NCI-H1048 (cell line): ENCODE measurements around the gene RGS13.

ENCODE experiments used
- DNase-seq: peaks from one replicate; lab custom pipeline; 2025; lab: John Stamatoyannopoulos, UW

Gene RGS13, protein sequence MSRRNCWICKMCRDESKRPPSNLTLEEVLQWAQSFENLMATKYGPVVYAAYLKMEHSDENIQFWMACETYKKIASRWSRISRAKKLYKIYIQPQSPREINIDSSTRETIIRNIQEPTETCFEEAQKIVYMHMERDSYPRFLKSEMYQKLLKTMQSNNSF

GRCh38 chr1:192635939-192636338, at the start of gene RGS13:
Gene RGS13, plus strand, starts transcription at chr1:192636147. Its CDS starts 8,188 bp downstream, at chr1:192644335.
- DNase-seq, result peak; percentile 61

DNA sequence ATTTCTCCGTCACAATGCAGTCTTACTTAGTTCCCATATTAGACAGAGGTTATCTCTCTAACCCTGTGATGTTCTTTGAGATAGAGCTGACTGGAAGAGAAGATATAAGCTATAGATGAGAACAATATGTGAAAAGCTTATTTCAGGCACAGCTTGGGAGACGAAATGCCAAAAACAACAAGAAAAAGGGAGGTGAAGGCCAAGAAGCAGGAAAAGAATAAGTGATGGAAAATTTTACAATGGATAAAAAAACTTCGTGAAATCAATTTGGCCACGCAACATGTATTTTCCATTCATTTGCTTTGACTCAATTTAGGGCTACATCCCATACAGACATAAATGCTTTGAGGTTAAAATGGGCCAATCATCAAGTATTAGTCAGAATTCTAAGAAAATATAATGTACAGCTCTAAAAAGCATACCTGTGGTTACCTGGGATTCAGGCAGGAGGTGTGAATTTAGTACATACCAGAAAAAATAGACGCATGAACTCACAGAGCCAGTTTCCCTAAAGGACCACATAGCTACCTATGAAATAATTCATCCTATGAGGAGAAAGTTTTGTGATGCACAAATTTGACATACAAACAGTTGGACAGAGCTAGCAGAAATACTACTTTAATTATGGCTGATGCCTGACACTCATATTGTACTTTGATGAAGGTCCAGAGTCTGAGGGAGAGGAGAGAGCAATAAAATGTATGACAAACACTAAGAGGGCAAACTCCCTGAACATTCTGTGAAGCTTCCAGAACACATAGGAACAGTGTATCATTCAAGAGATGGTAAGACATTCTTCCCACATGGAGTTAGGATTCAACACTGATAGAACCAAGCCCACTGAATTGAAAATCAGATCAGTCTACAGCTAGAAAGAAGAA, 48.3 kb upstream of the RGS13 start:
- no peak for DNase-seq

DNA sequence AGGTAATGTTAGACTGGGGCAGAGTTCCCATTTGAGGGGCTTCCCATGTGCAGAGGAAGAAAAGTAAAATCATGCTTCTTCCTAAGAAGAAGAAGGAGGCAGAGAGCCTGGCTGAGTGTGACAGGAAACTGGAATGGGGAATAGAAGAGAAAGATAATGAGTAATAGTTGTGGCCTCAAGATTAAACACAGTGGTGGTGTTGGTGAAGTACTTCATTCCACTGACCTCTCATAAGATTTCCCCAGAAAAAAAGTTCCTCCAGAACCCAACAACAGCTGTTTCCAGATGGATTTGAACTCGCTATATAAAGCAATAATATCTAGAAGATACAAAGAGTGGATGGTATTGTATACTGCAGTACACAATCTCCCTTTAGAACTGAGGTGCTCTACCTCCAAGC, 47.4 kb upstream of the RGS13 start:
- no peak for DNase-seq

DNA sequence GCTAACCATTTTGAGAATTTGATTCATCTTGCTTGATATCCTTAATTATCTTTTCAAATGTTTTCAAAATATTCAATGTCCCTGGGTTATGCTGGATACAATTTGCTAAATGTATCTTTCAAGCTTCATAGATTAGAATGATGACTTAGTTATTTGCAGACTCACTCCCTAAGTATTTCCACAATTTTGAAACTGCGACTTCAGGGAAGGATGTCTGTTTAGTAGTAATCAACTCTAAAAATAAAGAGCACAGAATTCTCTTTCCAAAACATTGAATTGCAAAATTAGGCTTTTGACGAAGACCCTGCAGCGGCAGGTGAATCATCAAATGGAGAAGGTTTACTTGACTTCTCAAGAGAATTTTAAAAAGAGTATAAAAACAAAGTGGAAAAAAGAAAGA, 46.1 kb upstream of the RGS13 start:
- DNase-seq, result no peak

DNA sequence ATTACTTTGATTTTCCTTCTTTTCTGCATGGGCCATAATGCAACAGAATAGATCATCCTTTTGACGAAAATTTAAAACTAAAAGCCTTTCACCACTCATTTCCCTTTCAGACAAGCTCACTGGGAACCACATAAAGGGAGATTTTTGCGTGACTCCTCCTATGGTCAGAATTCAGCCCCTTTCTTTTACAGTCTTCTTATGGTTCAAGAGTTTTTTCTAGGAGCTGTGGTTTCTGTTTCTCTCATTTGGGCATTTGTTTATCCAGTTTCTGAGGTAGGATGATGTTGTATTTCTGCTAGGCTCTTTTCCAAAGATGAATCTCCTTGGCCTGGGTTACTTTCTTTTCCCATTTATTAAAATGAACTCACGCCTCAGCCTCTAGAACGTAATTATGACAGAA, 43.4 kb upstream of the RGS13 start:
- no peak for DNase-seq

DNA sequence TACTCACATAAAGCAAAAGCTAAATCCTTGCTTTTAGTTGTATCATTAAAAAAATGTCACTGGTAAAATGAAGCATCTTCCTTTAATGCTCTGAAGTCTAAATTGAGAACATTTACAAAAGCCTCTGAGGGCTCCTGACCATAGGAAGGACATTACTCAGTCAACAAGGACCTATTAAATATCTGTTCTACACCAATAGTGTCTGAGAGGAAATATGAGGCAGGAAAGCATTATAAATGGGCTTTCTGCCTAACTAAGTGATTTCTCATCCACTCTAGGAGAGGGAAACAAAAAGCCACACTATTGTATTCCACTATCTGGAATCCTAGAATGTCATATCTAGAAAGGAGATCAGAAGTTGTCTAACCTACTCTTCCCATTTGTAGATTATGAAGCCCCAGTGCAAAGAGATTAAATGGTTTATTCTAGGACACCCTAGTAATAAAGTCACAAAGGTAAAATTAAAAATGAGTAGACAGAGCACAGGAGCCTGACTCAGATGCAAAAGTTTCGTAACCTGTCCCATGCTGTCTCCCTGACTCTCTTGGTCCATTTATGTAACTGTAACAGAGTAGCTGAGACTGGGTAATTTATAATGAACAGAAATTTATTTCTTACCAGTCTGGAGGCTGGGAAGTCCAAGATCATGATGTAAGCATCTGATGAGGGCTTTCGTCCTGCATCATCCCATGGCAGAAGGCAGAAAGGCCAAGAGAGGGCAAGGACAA, 42.8 kb upstream of the RGS13 start:
- DNase-seq, result no peak

- no peak for DNase-seq
These were observed 40.6 kb upstream of the RGS13 start for GRCh38 chr1:192595299-192595698.

DNA sequence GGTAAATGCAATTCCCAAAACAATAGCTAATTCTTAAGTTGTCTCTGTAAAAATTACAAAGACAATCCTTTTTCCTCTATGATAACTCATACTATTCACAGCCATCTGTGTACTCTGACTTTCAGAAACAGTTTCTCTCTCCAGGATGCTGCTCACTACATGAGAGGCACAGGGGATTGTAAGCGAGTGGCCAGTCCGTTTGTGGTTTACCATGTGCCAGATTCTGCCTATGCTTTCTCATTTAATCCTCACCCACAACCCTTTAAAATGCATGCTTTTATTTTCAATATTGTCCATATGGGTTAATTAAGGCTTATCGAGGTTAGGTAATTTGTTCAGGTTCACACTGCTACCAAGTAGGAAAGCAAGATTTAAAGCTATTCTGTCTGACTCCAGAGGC, 37.4 kb upstream of the RGS13 start:
- no peak for DNase-seq

DNA sequence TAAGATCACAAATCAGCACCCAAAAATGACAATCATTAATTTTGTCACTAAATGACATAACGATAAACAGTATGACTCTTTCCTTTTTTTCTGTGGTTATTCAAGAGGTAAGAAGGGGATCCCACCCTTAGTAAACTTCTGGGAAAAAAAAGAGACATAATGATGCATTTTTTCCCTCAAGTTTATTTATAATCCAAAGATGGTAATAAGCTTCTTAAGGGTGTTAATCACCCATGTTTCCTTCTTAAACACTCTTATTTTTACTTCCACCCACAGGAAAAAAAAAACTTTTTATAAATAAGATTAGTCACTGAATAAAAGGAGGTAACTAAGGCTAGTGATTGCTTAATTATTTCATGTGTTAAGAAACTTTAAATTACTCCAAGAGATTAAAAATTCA, 35.7 kb upstream of the RGS13 start:
- no peak for DNase-seq

GRCh38 chr1:192601143-192601542, 34.8 kb upstream of the RGS13 start:
- DNase-seq, result no peak

GRCh38 chr1:192601567-192601966, 34.4 kb upstream of the RGS13 start:
- no peak for DNase-seq

GRCh38 chr1:192602757-192603156, 33.2 kb upstream of the RGS13 start:
- DNase-seq, result no peak

GRCh38 chr1:192603218-192603787, 32.6 kb upstream of the RGS13 start:
- no peak for DNase-seq

- no peak for DNase-seq
These were observed 30.8 kb upstream of the RGS13 start for GRCh38 chr1:192604979-192605620.

GRCh38 chr1:192608671-192609070, 27.3 kb upstream of the RGS13 start:
- DNase-seq, result no peak

- no peak for DNase-seq
These were observed 26.6 kb upstream of the RGS13 start for GRCh38 chr1:192609110-192610079.

GRCh38 chr1:192610112-192610889, 25.6 kb upstream of the RGS13 start:
- no peak for DNase-seq

- no peak for DNase-seq
These were observed 20.9 kb upstream of the RGS13 start for GRCh38 chr1:192615055-192615454.

DNA sequence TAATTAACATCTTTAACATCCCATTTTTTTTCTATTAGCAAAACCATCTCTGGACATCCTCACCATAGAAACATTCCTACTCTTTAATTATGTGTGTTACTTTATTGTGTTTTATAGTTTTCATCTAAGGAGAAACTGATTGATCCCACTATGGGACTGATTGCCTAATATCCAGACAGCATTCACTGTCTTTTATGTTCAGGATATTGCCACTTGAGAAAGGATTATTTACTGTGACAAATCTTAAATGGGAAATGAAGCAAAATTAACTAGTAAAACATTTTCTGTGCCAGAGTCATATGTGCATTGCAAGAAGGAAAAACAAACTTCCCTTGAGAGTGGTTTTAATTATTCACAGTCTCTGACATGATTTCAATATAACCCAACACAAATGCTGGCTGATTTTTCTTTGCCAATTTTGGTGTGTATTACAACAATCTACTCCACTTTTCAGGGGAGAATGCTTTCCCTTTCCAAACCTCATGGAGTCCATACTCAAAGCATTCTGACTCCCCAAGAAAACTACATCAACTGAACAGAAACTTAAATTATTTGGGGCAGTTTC, 15.8 kb upstream of the RGS13 start:
- DNase-seq, result no peak
